ENCODE measurements around the gene NUP210.

GRCh38 chr3:13365390-13366379, 54.4 kb downstream of the NUP210 start:
- no peak for TF ChIP-seq CTCF (conservative IDR thresholded peaks at IDR 0.05; ENCODE audit: low read length)
- no peak for TF ChIP-seq EZH2phosphoT487 (IDR thresholded peaks at IDR 0.05; ENCODE audit: borderline replicate concordance)
